ENCODE data around the gene PTCD2.

- TF ChIP-seq, protein P1, sequence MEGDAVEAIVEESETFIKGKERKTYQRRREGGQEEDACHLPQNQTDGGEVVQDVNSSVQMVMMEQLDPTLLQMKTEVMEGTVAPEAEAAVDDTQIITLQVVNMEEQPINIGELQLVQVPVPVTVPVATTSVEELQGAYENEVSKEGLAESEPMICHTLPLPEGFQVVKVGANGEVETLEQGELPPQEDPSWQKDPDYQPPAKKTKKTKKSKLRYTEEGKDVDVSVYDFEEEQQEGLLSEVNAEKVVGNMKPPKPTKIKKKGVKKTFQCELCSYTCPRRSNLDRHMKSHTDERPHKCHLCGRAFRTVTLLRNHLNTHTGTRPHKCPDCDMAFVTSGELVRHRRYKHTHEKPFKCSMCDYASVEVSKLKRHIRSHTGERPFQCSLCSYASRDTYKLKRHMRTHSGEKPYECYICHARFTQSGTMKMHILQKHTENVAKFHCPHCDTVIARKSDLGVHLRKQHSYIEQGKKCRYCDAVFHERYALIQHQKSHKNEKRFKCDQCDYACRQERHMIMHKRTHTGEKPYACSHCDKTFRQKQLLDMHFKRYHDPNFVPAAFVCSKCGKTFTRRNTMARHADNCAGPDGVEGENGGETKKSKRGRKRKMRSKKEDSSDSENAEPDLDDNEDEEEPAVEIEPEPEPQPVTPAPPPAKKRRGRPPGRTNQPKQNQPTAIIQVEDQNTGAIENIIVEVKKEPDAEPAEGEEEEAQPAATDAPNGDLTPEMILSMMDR (IDR thresholded peaks at IDR 0.05), result no peak
- TF ChIP-seq POLR2A (IDR thresholded peaks at IDR 0.05), result no peak
- TF ChIP-seq EP300 (IDR thresholded peaks at IDR 0.05), result no peak
Observed at GRCh38 chr5:72369301-72369700, 49.1 kb downstream of the PTCD2 start.
